Stomach (tissue), 9 donors: ENCODE measurements around the gene NKIRAS2. TPM values are rescaled to one million over a fixed set of nuclear protein-coding genes. Genes with fewer than 3 reads are reported as not detected.

Experiments
- DNase-seq, 2 donors: peaks; one replicate each; pipeline versions ENCODE4 v3.0.0 to v3.0.0-alpha.2; 2013 to 2019
- H3K27ac ChIP-seq, 5 donors: fragments of 200-600 bp in 4 of 5; sonication (generic) in 4 of 5; one replicate each; pipeline ENCODE4 v1.5.1; 2013 to 2019; ENCODE audit warnings: mild to moderate bottlenecking in 1 of 5, moderate library complexity in 1 of 5
- H3K27me3 ChIP-seq, 3 donors: fragments of 200-600 bp; sonication (generic); one replicate each; pipeline ENCODE4 v1.5.1; 2017 to 2019; ENCODE audit warnings: mixed run types in 1 of 3
- H3K36me3 ChIP-seq, 4 donors: fragments of 200-600 bp; sonication (generic); 1 replicate in 3 of 4; 2 replicates in 1 of 4; pipeline ENCODE4 v1.5.1; 2016 to 2019
- H3K4me1 ChIP-seq, 4 donors: fragments of 200-600 bp; sonication (generic); one replicate each; pipeline ENCODE4 v1.5.1; 2016 to 2019
- H3K4me3 ChIP-seq, 4 donors: fragments of 200-600 bp; sonication (generic) in 3 of 4; one replicate each; pipeline ENCODE4 v1.5.1; 2016 to 2019; ENCODE audit warnings: mild to moderate bottlenecking in 1 of 4
- H3K9me3 ChIP-seq, 4 donors: fragments of 200-600 bp; sonication (generic); one replicate each; pipeline ENCODE4 v1.5.1; 2016 to 2019
- CTCF ChIP-seq, 7 experiments: fragments of 450-650 bp in 4 of 7; fragments of 200-600 bp in 3 of 7; sonication (generic) in 3 of 7; IDR thresholded peaks; one replicate each; pipeline ENCODE4 v1.5.1; 2016 to 2019; ENCODE audit warnings: antibody characterized with exemption in 7 of 7, control low read depth in 2 of 7, mild to moderate bottlenecking in 1 of 7
- EP300 ChIP-seq: sonication (generic); formaldehyde crosslinking; IDR thresholded peaks from one replicate; pipeline ENCODE4 v1.6.1; 2017; ENCODE audit warnings: antibody characterized with exemption
- POLR2A ChIP-seq, 4 donors: fragments of 450-650 bp; IDR thresholded peaks; one replicate each; pipeline ENCODE4 v1.6.1; 2016; ENCODE audit warnings: antibody characterized with exemption in 4 of 4, control low read depth in 2 of 4, mild to moderate bottlenecking in 1 of 4, moderate library complexity in 1 of 4
- POLR2AphosphoS5 ChIP-seq, 3 donors: sonication (generic); formaldehyde crosslinking; IDR thresholded peaks; one replicate each; pipeline ENCODE4 v1.6.1; 2016; ENCODE audit warnings: antibody characterized with exemption in 3 of 3
- WGBS, 5 donors: extraction: QIAGEN DNeasy Blood & Tissue Kit in 3 of 5; methylation state at CpG; one replicate each; pipeline versions ENCODE4 v1.1.5 to v1.1.7; 2013 to 2018; 5-methylcytosine and 5-hydroxymethylcytosine counted together
- intact Hi-C: fragments of 100-400 bp; cut with DNase I; formaldehyde crosslinking; loops from one replicate; pipeline ENCODE4 v1.15.1; 2023; ENCODE audit warnings: low total_unique reads
- polyA plus RNA-seq, 3 donors: library from polyadenylated mRNA; stranded (reverse); fragments of 200-250 nt; gene quantifications; one replicate each; pipeline ENCODE4 v1.2.3, GENCODE V29; 2013
- total RNA-seq, 5 donors: library from RNA; depleted of rRNA; stranded (reverse); fragments of >200 nt; gene quantifications; one replicate each; pipeline versions ENCODE4 v1.1.0 to v1.2.3, GENCODE V29; 2014 to 2016
- donor health status: healthy with polysubstance abuse.
- donor health status: Bipolar disorder and iron deficiency.
- donor health status: healthy.

The NKIRAS2 gene
- total and polyA plus RNA-seq, 8 donors, result 7.5 to 28.5 (median 20.8) TPM

GRCh38 chr17:42045719-42046118 is 25.8 kb downstream of the NKIRAS2 start:
- H3K27ac ChIP-seq, result no peak overlapping the region
- H3K9me3 ChIP-seq, result no peaks in the 10 kb centered on the region
- peaks cover 0 to 7% (median 3%) of the 10 kb centered on the region in 4 donors for H3K36me3 ChIP-seq
- intact Hi-C loops, result no loop called here
- H3K27me3 ChIP-seq, result no peaks in the 10 kb centered on the region
- H3K4me1 ChIP-seq, result peaks cover 1 to 8% (median 7%) of the 10 kb centered on the region in 4 donors
- DNase-seq, result no peak
- 71 to 100% (median 82%) methylated on average over 1 of the region's 1 CpG for WGBS, 5 donors
- TF ChIP-seq POLR2AphosphoS5 (IDR thresholded peaks at IDR 0.05) (no peak), EP300 (no peak), POLR2A (IDR thresholded peaks at IDR 0.05) (no peak), CTCF (IDR thresholded peaks at IDR 0.05) (no peak)
- H3K4me3 ChIP-seq, result no peak overlapping the region

GRCh38 chr17:42047343-42047742 is 27.5 kb downstream of the NKIRAS2 start:
- H3K27ac ChIP-seq, result no peak overlapping the region
- intact Hi-C loops, result no loop called here
- H3K4me1 ChIP-seq, result peaks cover 10 to 13% (median 12%) of the 10 kb centered on the region in 4 donors
- 86 to 89% (median 87%) methylated on average over 12 of the region's 12 CpGs for WGBS, 5 donors
- no peak for DNase-seq
- no peaks in the 10 kb centered on the region for H3K9me3 ChIP-seq
- H3K4me3 ChIP-seq, result no peak overlapping the region
- peaks cover 0 to 7% (median 3%) of the 10 kb centered on the region in 4 donors for H3K36me3 ChIP-seq
- TF ChIP-seq CTCF (IDR thresholded peaks at IDR 0.05), result no peak
- no peak for TF ChIP-seq POLR2AphosphoS5 (IDR thresholded peaks at IDR 0.05)
- TF ChIP-seq EP300, result no peak
- H3K27me3 ChIP-seq, result peaks cover 0 to under 1% (median 0%) of the 10 kb centered on the region in 3 donors

GRCh38 chr17:42049834-42050392 is 30.0 kb downstream of the NKIRAS2 start:
- 0 to 2% (median 1%) methylated on average over 1 to 7 of the region's 7 CpGs for WGBS, 5 donors
- intact Hi-C loops, result no loop called here
- DNase-seq, result no peak
- Histone ChIP-seq H3K36me3 (no peaks in the 10 kb centered on the region), H3K4me3 (peak overlapping the region; percentile 62 to 82 (median 70)), H3K27ac (peak overlapping the region; percentile 29 to 64 (median 50)), H3K4me1 (peaks cover 10 to 13% (median 12%) of the 10 kb centered on the region in 4 donors), H3K27me3 (peaks cover 0 to 27% (median 17%) of the 10 kb centered on the region in 3 donors), H3K9me3 (no peaks in the 10 kb centered on the region)
- TF ChIP-seq POLR2AphosphoS5 (IDR thresholded peaks at IDR 0.05), result no peak

GRCh38 chr17:42050393-42051012 is 30.6 kb downstream of the NKIRAS2 start, which contains the start of gene C17orf113:
Gene C17orf113 (minus strand): TSS chr17:42050601. CDS start chr17:42043376, 7,225 bp downstream.
- Histone ChIP-seq H3K9me3 (no peaks in the 10 kb centered on the region), H3K36me3 (no peaks in the 10 kb centered on the region), H3K4me1 (peaks cover 10 to 13% (median 12%) of the 10 kb centered on the region in 4 donors), H3K27me3 (peaks cover 0 to 33% (median 17%) of the 10 kb centered on the region in 3 donors), H3K4me3 (peak within 1 kb of the TSS; percentile 62 to 82 (median 70)), H3K27ac (peak within 1 kb of the TSS; percentile 29 to 64 (median 50))
- intact Hi-C loops, result no loop called here
- TF ChIP-seq POLR2AphosphoS5 (IDR thresholded peaks at IDR 0.05) (peak in 1 of 3 donors; percentile 35), CTCF (IDR thresholded peaks at IDR 0.05) (peak in 1 of 7 experiments; percentile 5), POLR2A (IDR thresholded peaks at IDR 0.05) (no peak)
- DNase-seq, result peak; percentile 62 to 90
- 0 to 12% (median 1%) methylated on average over 4 to 65 of the region's 65 CpGs for WGBS, 5 donors

GRCh38 chr17:42051013-42051400 is 31.1 kb downstream of the NKIRAS2 start:
- 48 to 67% (median 53%) methylated on average over 8 of the region's 8 CpGs for WGBS, 5 donors
- Histone ChIP-seq H3K27ac (no peak overlapping the region), H3K9me3 (no peaks in the 10 kb centered on the region), H3K36me3 (no peaks in the 10 kb centered on the region), H3K4me3 (peak overlapping the region; percentile 62 to 82 (median 70)), H3K4me1 (peaks cover 10 to 13% (median 12%) of the 10 kb centered on the region in 4 donors), H3K27me3 (peaks cover 0 to 38% (median 17%) of the 10 kb centered on the region in 3 donors)
- intact Hi-C loops, result no loop called here
- DNase-seq, result no peak
- TF ChIP-seq POLR2A (IDR thresholded peaks at IDR 0.05) (no peak), CTCF (IDR thresholded peaks at IDR 0.05) (no peak), EP300 (no peak)
